Mononuclear cell (primary cell): ENCODE measurements around the gene MATCAP1. TPM values are rescaled to one million over a fixed set of nuclear protein-coding genes. Genes with fewer than 3 reads are reported as not detected.

Experiments
- H3K27me3 ChIP-seq: 2 replicates; pipeline ENCODE4 v1.6.0; 2011; ENCODE audit warnings: low read length, control low read depth; ENCODE audit not compliant: insufficient read depth
- H3K4me1 ChIP-seq: 2 replicates; pipeline ENCODE4 v1.5.1; 2011; ENCODE audit warnings: mild to moderate bottlenecking, low read length, control low read depth; ENCODE audit not compliant: insufficient read depth
- H3K4me3 ChIP-seq: 2 replicates; pipeline ENCODE4 v1.5.1; 2011; ENCODE audit warnings: mild to moderate bottlenecking, low read length, moderate library complexity
- H3K9me3 ChIP-seq: 2 replicates; pipeline ENCODE4 v1.5.1; 2011; ENCODE audit warnings: low read depth, mild to moderate bottlenecking, control low read depth, low read length
- total RNA-seq: library from RNA; depleted of rRNA; stranded (reverse); fragments of >200 nt; gene quantifications from one replicate; pipeline ENCODE4 v1.2.3, GENCODE V29; 2012

The MATCAP1 gene
- total RNA-seq, 1 donor: 3.5 TPM

GRCh38 chr16:67150047-67150832 is 33.5 kb downstream of the MATCAP1 start:
- H3K27me3 ChIP-seq: peaks cover 21% of the 10 kb centered on the region
- no peaks in the 10 kb centered on the region for H3K9me3 ChIP-seq
- peaks cover 22% of the 10 kb centered on the region for H3K4me1 ChIP-seq
- peak overlapping the region; percentile 30 for H3K4me3 ChIP-seq

- Histone ChIP-seq H3K9me3 (no peaks in the 10 kb centered on the region), H3K27me3 (peaks cover 21% of the 10 kb centered on the region), H3K4me1 (peaks cover 16% of the 10 kb centered on the region), H3K4me3 (no peak overlapping the region)
Observed at GRCh38 chr16:67149276-67150046, 34.3 kb downstream of the MATCAP1 start.

- peaks cover 15% of the 10 kb centered on the region for H3K4me1 ChIP-seq
- H3K4me3 ChIP-seq: no peak overlapping the region
- H3K27me3 ChIP-seq: peaks cover 21% of the 10 kb centered on the region
- no peaks in the 10 kb centered on the region for H3K9me3 ChIP-seq
Observed at GRCh38 chr16:67148656-67149275, 35.0 kb downstream of the MATCAP1 start.

- Histone ChIP-seq H3K27me3 (peaks cover 21% of the 10 kb centered on the region), H3K4me1 (peaks cover 15% of the 10 kb centered on the region), H3K4me3 (no peak overlapping the region), H3K9me3 (no peaks in the 10 kb centered on the region)
Observed at GRCh38 chr16:67148221-67148620, 35.5 kb downstream of the MATCAP1 start.

GRCh38 chr16:67147437-67148140 is 36.2 kb downstream of the MATCAP1 start:
- H3K27me3 ChIP-seq: peaks cover 21% of the 10 kb centered on the region
- peaks cover 15% of the 10 kb centered on the region for H3K4me1 ChIP-seq
- no peak overlapping the region for H3K4me3 ChIP-seq
- H3K9me3 ChIP-seq: no peaks in the 10 kb centered on the region

- no peak overlapping the region for H3K4me3 ChIP-seq
- H3K9me3 ChIP-seq: no peaks in the 10 kb centered on the region
- peaks cover 15% of the 10 kb centered on the region for H3K4me1 ChIP-seq
- H3K27me3 ChIP-seq: peaks cover 18% of the 10 kb centered on the region
Observed at GRCh38 chr16:67146523-67147357, 37.0 kb downstream of the MATCAP1 start.

GRCh38 chr16:67145746-67146145 is 38.0 kb downstream of the MATCAP1 start:
- peaks cover 8% of the 10 kb centered on the region for H3K27me3 ChIP-seq
- H3K4me1 ChIP-seq: peaks cover 10% of the 10 kb centered on the region
- no peak overlapping the region for H3K4me3 ChIP-seq

GRCh38 chr16:67144943-67145342 is 38.8 kb downstream of the MATCAP1 start:
- Histone ChIP-seq H3K4me3 (no peak overlapping the region), H3K27me3 (peaks cover 6% of the 10 kb centered on the region), H3K4me1 (peaks cover 2% of the 10 kb centered on the region), H3K9me3 (no peaks in the 10 kb centered on the region)

More at GRCh38 chr16:67145746-67146145, 38.0 kb downstream of the MATCAP1 start:
- H3K9me3 ChIP-seq: no peaks in the 10 kb centered on the region

- Histone ChIP-seq H3K4me1 (no peaks in the 10 kb centered on the region), H3K4me3 (no peak overlapping the region), H3K9me3 (no peaks in the 10 kb centered on the region), H3K27me3 (no peaks in the 10 kb centered on the region)
Observed at GRCh38 chr16:67142342-67142741, 41.4 kb downstream of the MATCAP1 start.

- Histone ChIP-seq H3K4me1 (no peaks in the 10 kb centered on the region), H3K27me3 (no peaks in the 10 kb centered on the region), H3K4me3 (no peak overlapping the region), H3K9me3 (no peaks in the 10 kb centered on the region)
Observed at GRCh38 chr16:67141391-67141790, 42.4 kb downstream of the MATCAP1 start.

GRCh38 chr16:67137605-67138004 is 46.2 kb downstream of the MATCAP1 start:
- no peaks in the 10 kb centered on the region for H3K27me3 ChIP-seq
- no peaks in the 10 kb centered on the region for H3K4me1 ChIP-seq
- no peaks in the 10 kb centered on the region for H3K9me3 ChIP-seq
- H3K4me3 ChIP-seq: no peak overlapping the region

GRCh38 chr16:67129422-67129821 is 54.3 kb downstream of the MATCAP1 start:
- no peaks in the 10 kb centered on the region for H3K27me3 ChIP-seq
- H3K4me3 ChIP-seq: no peak overlapping the region
- no peaks in the 10 kb centered on the region for H3K9me3 ChIP-seq
- H3K4me1 ChIP-seq: no peaks in the 10 kb centered on the region

- no peak overlapping the region for H3K4me3 ChIP-seq
- H3K9me3 ChIP-seq: no peaks in the 10 kb centered on the region
- H3K27me3 ChIP-seq: no peaks in the 10 kb centered on the region
- H3K4me1 ChIP-seq: no peaks in the 10 kb centered on the region
Observed at GRCh38 chr16:67128887-67129286, 54.9 kb downstream of the MATCAP1 start.

- no peak overlapping the region for H3K4me3 ChIP-seq
- no peaks in the 10 kb centered on the region for H3K27me3 ChIP-seq
- no peaks in the 10 kb centered on the region for H3K9me3 ChIP-seq
- H3K4me1 ChIP-seq: no peaks in the 10 kb centered on the region
Observed at GRCh38 chr16:67128417-67128816, 55.3 kb downstream of the MATCAP1 start.
